GM12865 (cell line): Measurements from ENCODE around the gene COL9A3.
A peak's percentile ranks its signal among the peaks of the same experiment; 100 is the strongest.

ENCODE experiments used
- DNase-seq: peaks from one replicate; pipeline ENCODE4 v3.0.0; 2010; ENCODE audit warnings: low read depth
- H3K4me3 ChIP-seq: 2 replicates; pipeline ENCODE4 v1.5.1; 2011; ENCODE audit warnings: mild to moderate bottlenecking, low read depth, low read length, control low read depth
- CTCF ChIP-seq: IDR thresholded peaks from 2 replicates; pipeline ENCODE4 v1.5.1; 2011; ENCODE audit warnings: low read length, control low read depth, low read depth, inconsistent platforms; ENCODE audit not compliant: insufficient read depth; ENCODE audit errors: missing control alignments

The COL9A3 gene

GRCh38 chr20:62804021-62804626, 12.7 kb upstream of the COL9A3 start:
- peak; percentile 38 for DNase-seq
- peak; percentile 7 for TF ChIP-seq CTCF
- H3K4me3 ChIP-seq, result peak overlapping the region; percentile 55

- peak; percentile 80 for DNase-seq
- no peak for TF ChIP-seq CTCF
- peak within 1 kb of the TSS; percentile 88 for H3K4me3 ChIP-seq
Measured at GRCh38 chr20:62804627-62805154, 12.2 kb upstream of the COL9A3 start, which contains the start of gene OGFR. Gene OGFR (plus strand): TSS chr20:62804835. CDS start chr20:62804860, 25 bp downstream.

DNA sequence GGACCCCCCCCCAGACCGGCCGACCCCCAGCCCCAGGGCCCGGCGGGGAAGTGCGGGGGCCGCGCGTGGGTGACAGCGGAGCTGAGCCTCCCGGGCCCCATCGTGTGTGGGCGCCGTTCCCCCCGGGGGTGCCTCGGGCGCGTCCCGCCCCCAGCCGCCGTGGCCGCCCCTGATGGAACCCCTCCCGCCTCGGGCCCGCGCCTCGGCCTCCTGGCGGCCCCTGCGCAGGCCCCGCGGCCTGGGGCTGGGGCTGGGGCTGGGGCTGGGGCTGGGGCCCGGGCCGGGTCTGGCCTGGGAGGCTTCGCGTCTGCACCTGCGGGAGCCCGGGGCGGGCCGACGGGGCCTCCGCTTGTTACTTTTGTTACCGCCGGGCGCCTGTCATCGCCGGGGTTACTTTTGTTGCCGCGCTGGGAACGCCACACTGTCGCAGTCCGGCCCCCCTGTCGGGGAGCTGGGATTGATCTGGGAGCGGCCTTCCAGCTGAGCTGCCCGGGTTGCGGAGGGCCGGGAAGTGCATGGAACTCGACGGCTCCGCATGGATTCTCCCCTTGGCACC, 11.6 kb upstream of the COL9A3 start:
- no peak for TF ChIP-seq CTCF
- DNase-seq, result no peak
- peak overlapping the region; percentile 88 for H3K4me3 ChIP-seq

GRCh38 chr20:62805711-62806382, 11.0 kb upstream of the COL9A3 start:
- peak overlapping the region; percentile 88 for H3K4me3 ChIP-seq
- no peak for TF ChIP-seq CTCF
- DNase-seq, result no peak

DNA sequence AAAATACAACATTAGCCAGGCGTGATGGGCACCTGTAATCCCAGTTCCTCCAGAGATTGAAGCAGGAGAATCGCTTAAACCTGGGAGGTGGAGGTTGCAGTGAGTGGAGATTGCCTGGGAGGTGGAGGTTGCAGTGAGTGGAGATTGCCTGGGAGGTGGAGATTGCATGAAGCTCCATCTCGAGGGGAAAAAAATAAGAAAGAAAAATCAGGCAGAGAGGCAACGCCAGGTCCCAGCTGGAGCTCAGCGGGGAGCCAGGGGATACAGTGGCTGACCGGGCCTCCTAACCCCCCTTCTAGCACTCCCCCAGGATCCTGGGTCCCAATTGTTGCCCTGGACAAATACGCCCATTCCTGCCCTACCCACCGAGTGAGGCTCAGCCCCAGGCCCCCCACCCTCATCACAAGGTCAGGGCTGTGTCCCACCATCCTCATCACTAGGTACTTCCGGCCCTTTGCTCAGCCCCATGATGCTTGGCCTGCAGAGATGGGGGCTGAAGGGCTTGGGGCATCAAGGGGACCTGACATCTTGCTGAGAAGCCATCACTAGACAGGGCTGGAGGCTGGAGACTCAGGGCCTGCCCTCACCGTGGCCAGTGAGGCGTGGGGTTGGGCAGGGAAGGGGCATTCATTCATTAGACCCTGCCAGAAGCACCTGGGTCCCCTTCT, 10.3 kb upstream of the COL9A3 start:
- TF ChIP-seq CTCF, result no peak
- peak overlapping the region; percentile 88 for H3K4me3 ChIP-seq
- no peak for DNase-seq

DNA sequence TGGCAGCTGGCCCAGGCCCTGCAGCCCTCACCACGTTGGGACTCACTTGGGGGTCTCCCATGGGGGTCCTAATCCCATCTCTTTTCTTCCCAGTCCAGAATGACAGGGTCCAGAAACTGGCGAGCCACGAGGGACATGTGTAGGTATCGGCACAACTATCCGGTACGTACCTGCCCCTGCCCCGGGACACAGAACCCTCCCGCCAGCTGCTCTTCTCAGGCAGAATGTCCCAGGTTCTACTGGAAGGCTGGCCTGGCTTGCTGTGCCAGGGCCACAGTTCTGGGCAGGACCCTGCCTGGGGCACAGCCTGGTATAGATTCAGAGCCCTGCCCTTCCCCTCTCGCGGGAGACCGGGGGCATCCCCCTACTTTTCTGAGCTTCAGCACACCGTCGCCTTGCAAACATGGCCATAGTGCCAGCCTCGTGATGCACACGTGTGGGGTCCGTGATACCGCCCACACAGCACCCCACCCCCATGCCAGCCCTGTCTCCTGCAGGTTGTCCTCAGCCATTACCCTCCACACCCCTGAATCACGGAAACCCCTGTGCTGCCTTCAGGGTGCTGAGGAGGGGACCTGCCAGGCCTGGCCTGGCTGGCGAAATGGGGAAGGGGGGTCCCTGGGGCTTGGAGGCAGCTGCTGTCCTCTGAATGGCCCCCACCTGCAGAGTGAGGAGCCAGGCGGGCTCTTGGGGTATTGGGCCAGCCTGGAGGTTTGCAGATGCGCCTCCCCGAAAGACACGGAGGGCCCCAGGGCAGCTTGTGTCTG, 9.2 kb upstream of the COL9A3 start:
- DNase-seq, result no peak
- TF ChIP-seq CTCF, result no peak
- no peak overlapping the region for H3K4me3 ChIP-seq
